DMS79 treated with DMSO at 0.1 percent for 48 hours (cell line): ENCODE data around the gene CELSR1.
"Not testable (repeated sequence)": the region's sequence is repeated elsewhere in the genome, so short reads cannot be mapped to it uniquely, and the experiment has no call there.

Experiments used
- DNase-seq: peaks from one replicate; lab custom pipeline; 2025; lab: John Stamatoyannopoulos, UW

CELSR1 gene

GRCh38 chr22:46320166-46320710 lies 217.2 kb downstream of the CELSR1 start:
- no peak for DNase-seq

GRCh38 chr22:46319319-46319718 lies 218.1 kb downstream of the CELSR1 start:
- DNase-seq = no peak

DNA sequence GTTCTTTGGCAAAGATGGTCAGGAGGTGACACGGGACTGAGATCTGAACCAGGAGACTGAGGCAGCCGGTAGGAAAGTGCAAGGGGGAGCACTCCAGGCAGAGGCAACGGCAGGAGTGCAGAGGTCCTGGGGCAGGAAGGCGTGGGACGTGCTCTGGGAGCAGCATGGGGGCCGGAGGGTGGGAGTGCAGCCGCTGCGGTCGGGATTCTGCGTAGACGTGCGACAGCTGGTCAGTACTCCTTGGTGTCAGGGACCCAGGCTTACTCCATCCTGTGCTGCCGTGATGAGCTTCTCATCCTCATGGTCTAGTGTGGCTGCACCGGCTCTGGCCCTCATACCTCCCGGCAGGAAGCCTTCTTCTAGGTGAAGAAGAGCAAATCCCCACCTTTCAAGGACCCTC lies 218.8 kb downstream of the CELSR1 start:
- DNase-seq = no peak

DNA sequence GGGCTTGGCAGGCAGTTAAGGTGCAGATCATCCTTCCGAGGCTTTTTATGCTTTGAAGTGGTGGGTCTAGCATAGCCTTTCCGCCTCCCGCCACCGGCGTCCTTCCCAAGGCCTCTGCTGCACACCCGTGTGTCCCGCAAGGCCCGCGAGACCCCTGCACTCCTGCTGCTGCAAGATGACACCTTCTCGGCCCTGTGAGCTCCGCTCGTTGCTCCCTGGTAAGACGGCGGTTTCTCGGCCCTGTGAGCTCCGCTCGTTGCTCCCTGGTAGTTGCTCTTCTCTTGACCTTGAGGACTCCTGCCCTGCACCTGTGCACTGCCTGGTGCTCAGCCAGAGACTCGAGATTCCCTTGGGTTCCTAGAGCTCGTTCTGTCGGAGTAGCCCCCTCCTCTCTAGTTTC lies 219.8 kb downstream of the CELSR1 start:
- DNase-seq = no peak

GRCh38 chr22:46315976-46316375 lies 221.4 kb downstream of the CELSR1 start:
- no peak for DNase-seq

GRCh38 chr22:46312848-46313247 lies 224.6 kb downstream of the CELSR1 start:
- not testable (repeated sequence) for DNase-seq

GRCh38 chr22:46312056-46312455 lies 225.4 kb downstream of the CELSR1 start:
- DNase-seq = no peak
